ENCODE data around the gene MCM3AP.
"Not testable (repeated sequence)": the region's sequence is repeated elsewhere in the genome, so short reads cannot be mapped to it uniquely, and the experiment has no call there.

MCM3AP gene

DNA sequence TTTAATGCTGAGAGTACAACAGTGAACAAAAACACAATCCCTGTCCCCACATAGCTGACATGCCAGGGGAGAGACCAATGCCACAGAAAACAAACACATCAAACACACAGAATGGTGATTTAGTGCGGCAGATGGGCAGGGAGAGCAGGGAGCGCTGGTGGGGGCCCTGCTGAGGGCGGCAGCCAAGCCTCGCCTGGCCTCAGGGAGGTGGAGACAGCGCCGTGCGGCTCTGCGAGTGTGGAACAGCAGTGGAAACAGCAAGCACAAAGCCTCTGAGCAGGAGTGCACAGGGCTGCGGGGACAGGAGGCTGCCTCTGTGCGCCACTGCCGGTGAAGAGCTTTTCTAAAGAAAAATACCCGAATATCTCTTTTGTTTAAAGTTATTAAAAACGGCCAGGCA, 17.0 kb downstream of the MCM3AP start:
- no peak for DNase-seq

DNA sequence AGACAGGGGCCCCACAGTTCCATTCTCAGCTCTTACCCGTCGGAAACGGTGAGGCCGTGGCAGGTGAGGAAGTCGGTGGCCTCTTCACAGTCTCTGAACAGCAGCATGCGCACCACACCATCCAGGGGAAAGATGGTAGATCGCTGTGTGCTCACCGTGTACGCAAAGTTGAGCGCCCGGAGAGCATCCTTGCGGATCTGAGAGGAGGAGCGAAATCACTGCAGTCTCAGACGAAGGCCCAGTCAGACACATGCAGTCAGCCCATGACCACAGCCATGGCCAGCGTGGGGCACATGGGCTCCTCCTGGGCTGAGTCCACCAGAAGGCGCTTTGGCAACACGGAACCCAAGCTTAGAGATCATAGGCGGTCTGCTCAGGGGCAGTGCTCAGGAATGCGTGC, 18.5 kb downstream of the MCM3AP start:
- no peak for DNase-seq

DNA sequence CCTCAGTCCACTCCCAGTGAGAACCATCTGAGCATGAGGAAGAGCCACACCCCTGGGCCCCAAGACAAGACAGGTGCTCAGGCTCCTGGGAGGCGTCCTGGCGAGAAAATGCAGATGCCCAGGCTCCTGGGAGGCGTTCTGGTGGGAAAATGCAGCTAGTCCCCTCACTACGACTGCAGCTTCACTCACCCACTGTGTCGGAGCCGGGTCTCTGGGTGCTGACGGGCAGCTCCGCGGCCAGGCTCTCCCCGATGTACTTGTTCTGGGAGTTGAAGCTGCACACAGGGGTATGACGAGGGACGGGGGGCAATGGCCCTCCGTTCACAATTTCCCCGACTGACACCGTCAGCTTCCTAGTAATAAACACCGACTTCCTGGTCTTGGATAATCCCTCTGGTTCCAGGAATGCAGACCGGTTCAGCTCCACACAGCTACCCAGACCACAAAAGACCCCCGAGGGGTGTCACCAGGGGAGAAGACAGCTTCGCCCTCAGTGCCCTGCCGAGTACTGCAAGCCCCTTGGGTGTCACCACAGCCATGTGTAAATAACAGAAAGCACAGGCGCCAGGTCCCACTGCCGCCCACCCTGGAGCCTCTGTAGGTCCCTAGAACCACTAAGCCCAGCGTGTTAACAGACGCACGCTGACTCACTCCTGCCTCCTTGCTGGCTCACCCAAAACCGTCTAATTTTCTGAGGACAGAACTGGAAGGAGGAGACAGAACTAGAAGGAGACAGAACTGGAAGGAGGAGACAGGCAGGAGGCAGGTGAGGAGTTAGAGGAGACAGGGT, 19.5 kb downstream of the MCM3AP start:
- no peak for DNase-seq

DNA sequence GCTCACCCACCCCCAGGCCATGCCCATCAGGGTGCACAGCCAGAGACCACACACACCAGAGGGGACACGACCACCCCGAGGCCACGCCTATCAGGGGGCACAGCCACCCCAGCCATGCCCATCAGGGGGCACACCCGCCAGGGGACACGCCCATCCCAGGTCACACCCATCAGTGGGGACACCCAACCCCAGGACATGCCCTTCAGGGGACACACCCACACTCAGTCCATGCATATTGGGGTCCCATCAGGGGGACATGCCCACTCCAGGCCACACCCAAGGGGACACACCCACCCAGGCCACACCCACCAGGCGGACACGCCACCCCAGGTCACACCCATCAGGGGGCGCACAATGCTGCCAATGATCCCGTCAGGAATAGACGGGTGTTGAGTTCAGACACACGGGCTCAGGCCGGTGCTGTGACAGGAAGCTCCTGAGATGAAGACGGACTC, 20.7 kb downstream of the MCM3AP start:
- DNase-seq: no peak

DNA sequence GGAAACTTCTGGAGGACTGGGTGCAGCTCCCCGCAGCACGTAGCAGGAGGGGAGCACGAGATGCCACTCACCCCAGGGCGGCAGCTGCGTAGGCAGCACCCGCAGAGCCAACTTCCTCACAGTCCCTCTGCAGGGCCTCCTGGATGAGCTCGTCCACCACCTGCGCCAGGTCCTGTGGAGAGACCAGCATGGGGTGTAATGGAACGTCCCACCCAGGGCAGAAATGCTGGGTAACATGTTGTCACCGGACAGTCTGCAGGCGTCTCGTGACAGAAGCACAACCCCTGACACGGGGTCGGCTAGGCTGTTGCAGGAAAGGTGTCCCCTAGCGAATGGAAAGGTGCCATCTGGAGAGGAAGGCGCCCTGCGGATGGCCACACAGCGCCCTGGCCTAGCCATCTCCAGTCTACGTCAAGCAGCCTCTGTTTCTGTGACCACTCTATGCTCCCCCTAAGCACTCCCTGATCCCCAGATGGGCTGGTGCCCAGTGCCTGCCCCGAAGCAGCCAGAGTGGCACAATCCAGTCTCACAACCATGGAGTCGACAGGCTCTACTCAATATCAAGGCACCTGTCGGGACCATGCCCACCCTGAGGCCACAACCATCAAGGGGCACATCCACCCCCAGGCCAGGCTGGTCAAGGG, 21.2 kb downstream of the MCM3AP start:
- no peak for DNase-seq

DNA sequence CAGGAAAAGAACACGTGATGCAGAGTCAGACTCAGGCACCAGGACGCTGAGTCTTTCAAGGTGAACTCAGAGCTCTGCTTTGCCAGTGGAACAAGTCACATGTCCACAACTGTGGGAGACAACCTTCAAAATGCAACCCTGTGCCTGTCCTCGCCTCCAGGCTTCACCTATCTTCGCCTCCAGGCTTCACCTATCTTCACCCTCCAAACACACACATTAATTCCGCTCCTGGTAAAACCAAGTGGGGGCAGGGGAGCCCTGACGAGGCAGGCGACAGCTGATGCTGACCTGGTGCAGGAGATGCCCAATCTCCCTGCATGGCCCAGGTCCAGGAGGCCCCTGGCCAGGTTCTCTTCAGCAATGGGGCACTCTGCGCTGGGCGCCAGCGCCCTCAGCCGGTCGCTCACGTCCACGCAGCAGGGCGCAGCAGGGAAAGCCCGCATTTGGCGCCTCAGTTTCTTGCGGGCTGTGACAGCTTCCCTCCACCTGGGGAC, 28.9 kb downstream of the MCM3AP start:
- DNase-seq: no peak

DNA sequence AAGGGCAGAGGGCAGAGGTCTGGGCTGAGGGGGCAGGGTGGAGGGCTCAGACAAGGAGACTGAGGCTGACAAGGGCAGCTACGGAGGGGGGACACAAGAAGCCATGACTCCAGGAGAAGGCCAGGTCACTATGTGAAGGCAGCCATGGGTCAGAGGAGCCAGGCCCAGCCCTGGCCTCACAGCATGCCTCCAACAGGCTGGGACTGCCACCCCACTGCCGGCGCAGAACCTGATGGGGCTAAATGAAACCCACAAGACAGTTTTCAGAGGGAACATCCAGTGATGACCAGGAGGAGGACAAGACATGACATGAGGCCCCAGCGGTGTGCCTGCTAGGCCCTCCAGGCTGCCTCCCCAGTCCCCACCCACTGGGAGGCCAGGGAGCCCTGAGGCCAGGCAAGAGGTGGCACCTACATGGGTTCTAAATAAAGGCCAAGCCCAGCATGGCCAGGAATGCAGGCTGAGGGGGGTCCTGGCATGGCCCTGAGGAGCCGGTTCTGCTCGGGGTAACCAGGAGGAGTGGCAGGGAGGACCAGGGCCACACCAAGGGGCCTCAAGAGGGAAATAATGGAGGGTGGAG, 29.6 kb downstream of the MCM3AP start:
- DNase-seq: no peak

DNA sequence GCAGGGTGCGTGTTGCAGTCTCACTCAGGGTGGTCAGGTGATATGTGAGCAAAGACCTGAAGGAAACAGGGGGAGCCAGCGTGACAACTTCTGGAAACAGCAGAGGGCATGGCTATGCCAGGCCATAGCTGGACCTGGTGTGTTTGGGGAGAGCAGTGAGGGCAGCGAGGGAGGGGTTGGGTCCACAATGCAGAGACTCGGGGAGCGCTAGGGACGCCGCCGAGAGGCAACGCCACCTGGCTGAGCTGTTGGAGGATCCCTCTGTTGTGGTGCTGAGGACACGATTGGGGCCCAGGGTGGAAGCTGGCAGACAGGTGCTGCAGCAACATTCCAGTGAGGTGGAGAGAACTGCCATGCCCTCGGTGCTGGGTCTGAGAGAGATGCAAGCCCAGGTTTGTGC, 30.2 kb downstream of the MCM3AP start:
- no peak for DNase-seq

DNA sequence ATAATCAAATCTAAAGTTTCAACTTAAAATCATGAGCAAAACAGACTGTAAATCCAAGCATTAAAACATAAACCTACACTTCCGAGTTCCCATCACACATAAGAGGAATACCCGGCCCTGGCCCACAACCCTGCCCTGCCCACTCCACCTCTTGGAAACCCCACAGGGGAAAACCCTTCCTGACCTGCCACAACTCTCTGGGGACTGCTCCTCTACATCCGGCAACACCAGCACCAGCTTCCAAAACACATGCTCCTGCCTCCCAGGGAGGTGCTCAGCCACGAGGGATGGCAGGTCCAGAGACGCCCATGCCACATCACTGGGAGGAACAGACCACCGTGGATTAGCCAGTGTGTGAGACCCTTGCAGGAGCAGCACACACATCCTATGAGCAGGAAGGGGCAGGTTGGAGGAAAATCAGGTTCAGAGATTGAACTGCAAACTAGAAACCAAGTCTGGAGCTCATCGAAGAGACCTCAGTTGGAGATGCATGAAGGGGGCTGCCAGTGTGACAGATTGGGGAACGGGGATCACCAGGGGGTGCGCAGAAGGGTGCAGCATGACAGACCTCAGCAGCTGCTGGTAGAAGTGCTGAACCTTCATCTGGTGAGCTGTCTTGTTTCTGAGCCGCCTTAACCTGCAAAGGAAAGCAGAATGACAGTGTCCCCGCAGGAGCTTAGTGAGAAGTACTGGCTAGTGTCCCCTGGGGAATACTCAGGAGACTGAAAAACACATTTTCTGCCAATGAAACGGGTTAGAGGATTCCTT, 31.0 kb downstream of the MCM3AP start:
- DNase-seq: no peak

DNA sequence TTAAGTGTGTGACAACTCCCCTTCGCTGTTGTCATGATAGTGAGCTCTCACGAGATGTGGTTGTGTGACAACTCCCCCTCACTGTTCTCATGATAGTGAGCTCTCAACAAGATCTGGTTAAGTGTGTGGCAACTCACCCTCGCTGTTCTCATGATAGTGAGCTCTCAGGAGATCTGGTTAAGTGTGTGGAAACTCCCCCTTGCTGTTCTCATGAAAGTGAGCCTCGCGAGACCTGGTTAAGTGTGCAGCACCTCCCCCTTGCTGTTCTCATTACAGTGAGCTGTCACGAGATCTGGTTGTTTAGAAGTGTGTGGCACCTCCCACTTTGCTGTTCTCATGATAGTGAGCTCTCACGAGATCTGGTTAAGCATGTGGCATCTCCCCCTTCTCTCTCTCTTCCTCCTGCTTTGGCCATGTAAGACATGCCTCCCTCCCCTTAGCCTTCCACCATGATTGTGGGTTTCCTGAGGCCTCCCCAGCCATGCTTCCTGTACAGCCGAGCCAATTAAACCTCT, 31.7 kb downstream of the MCM3AP start:
- DNase-seq: no peak

DNA sequence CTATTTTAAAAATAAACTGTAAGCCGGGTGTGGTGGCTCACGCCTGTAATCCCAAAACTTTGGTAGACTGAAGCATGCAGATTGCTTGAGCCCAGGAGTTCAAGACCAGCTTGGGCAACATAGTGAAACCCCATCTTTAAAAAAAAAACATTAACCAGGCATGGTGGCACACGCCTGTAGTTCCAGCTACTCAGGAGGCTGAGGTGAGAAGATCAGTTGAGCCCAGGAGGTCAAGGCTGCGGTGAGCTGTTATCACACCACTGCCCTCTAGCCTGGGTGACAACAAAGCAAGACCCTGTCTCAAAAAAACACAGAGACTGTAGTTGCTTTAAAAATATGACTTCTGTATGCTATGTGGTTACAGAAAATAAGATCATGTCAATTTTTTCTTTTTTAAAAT, 32.6 kb downstream of the MCM3AP start:
- DNase-seq: no peak

DNA sequence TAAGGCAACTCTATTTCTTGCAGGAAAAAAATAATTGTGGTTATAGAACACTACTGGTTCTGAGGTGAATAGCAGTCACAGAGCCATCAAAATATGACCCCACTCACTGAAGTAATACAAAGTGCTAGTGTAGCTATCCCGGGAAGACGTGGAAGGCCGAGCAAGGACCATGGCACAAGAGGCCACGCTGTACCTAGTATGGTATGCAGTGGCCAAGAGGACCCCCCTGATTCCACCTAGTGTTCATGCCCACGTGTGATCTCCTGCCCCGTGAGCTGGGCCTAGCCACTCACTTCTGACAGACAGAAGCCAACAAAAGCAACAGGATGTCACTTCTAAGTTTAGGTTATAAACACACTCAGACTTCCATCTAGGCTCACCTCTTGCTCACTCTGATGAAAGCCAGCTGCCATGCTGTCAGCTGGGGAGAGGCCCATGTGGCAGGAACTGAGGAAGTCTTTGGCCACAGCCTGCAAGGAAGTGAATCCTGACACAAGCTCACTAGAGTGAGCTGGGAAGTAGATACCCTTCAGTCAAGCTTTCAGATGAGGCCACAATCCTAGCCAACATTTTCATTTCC, 35.2 kb downstream of the MCM3AP start:
- no peak for DNase-seq

DNA sequence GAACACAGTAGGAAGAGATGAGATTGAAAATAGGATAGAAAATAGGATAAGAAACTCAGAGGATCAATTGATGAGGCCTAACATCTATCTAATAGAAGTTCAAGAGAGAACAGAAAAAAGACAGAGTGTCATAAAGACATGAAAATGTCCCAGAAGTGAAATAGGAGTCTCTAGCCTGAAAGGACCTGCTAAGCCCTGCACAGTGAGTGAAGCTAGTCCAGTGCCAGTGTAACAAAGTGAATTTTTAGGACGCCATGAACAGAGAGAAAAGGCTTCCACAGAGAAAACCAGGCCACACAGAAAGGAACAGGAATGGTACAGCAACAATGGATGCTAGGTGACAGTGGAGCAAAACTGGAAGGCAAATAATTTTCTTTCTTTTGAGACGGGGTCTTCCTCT, 36.6 kb downstream of the MCM3AP start:
- DNase-seq: no peak

DNA sequence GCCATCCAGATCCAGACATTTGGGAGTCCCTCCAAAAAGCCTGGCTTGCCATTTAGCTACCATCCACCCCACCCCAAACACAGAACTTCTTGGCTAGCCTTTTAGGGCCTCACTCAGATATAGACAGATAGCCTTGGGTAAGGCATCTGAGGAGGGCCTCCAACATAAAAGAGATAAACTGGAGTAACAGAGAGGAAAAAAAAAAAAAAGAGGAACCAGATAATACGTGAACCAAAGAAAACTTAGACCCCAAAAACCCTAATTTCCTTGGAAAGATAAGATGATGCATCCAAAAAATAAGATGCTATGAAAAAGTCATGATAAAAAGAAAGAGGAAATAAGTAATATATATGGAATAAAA, 37.0 kb downstream of the MCM3AP start:
- DNase-seq: no peak

DNA sequence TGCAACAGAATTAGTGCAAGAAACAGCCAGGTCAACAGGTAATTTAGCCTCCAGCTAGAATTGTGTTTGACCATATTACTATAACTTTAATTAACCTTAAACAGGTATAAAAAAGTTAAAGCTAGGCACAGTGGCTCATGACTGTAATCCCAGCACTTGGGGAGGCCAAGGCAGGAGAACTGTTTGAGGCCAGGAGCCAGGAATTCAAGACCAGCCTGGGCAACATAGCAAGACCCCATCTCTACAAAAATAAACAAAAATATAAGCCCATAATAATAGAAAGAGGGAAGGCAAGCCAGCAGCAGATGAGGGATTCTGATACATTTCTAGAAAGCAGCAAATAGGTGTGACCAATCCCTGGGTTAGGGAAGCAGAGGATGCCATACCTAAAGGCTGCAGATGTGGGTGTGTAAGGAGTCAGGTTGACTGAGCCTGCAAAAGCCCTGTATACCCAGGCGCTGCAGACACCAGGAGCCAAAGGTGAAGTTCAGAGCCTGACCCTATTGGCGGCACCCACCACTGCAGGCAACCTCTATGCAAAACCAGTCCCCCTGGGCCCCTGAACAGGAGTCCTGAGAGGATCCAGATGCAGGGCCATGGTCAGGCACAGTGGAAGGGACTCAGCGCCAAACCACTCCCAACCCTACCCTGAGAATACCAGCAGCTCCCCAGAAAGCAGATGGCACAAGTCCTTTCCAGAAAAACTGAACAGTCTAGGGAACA, 37.6 kb downstream of the MCM3AP start:
- DNase-seq: no peak

DNA sequence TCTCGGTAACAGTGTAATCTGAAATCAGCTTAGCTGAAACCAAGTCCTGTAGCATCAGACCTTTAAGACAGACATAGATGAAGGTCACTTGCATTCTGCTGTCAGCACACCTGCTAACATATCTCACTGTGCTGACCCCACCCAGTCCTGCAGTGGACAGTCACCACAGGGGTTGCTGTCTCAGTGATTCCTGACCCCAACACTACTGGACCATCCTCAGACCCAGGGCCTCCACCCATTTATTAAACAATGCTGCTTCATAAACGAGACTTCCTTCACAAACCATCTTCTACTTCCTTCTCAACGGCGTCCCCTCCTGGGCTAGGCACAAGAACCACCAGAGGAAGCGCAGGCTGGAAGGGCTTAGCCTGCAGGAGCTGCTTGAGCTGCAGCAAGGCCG, 39.1 kb downstream of the MCM3AP start:
- DNase-seq: no peak

DNA sequence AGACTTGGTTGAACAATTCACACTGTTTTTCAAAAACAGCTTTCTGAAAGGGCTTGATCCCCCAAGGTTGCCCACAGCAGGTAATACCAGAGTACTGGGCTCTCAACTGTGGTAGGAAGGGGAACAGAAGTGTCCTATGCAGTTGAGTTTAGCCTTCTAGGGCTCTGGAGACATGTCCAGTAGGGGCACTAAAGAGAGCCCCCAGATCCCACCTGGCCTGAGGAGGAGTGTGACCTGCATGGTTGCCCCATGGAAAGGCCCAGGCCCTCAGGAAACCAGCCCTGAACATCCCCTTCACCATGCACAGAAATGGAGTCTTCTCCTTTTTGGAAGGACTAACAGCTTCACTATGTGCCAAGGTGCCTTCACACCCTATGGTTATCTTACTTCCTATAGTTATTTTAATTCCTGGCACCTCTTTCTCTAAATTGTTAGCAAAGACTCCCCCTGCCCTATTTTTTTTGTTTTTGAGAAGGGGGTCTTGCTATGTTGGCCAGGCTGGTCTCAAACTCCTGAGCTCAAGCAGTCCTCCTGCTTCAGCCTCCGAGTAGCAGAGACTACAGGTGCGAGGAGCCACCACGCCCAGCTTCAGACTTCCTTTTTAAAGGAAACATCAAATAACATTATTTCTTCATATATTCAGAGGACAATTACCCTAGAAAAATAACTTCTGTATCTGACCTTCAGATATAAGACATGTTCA, 40.0 kb downstream of the MCM3AP start:
- no peak for DNase-seq

DNA sequence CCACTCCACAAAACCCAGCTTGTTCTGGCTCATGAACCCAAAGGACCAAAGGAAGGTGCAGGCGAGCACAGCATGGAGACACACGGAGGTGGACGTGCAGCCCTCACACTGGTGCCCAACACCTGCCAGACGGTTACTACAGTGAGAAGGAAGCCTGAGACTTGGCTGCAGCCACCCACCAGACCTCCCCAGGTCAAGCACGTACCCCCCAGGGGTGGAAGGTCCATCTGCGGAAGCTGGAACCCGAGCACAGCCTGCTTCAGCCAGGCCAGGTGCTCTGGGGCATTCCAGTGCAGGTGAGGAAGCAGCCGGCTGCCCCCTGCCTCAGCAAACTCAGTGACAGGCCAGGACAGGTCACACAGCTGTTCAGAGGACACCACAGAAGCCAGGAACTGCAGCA, 40.8 kb downstream of the MCM3AP start:
- no peak for DNase-seq

DNA sequence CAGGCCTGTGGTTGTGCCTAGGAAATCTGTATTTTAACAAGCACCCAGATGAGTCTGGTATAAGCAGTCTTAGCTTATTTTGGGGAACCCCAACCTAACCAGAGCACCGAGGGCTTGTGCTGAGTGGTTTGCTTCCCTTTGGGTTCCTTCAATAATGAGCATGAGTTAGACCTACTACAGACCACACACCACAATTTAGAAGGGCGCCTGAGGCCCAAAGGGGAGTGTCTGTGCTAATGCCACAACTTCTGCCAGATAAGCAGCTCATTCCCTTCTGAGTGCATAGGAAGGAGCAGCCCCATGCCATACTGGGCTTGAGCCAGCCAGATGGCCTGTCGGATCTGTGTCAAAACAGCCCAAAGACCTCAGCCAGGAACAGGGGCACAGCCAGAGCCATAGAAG, 41.5 kb downstream of the MCM3AP start:
- no peak for DNase-seq

DNA sequence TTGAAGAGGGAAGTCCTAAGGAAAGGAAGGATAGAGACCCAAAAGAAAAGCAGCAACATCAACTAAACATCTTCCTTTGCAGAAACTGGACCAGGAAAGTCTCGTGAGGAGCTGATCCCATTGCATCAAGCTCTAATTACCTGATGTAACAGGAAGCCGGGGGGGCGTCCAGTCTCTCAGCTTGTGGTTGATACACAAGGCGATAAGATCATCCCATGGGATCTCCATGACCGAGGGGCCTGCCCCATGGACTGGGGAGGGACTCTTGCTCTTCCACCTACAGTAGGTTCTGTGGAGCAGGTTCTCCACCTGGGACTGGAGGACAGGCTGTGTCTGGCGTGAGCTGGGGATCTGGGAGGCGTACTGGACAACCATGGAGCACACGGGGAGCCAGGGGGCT, 42.1 kb downstream of the MCM3AP start:
- DNase-seq: no peak

DNA sequence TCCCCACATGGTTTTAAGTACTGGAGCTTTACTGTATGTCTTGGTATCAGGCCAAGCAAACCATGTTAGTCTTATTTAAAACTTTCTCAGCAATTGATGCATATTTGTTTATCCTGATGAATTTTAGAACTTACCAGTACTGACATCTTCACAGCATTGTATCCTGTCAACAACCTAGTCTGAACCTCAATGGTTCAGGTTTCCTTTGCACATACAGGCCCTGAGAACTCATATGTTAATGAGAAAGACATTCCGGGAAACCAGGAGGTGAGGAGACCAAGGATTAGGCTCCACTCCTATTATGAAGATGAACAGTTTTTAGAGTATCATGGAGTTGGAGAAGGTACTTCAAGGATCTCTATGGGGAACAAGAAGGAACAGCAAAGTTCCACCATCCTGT, 43.8 kb downstream of the MCM3AP start:
- DNase-seq: not testable (repeated sequence)

All from right hindlimb (tissue), 1 donor.